K562 (cell line): ENCODE measurements around the gene NXF3. TPM values are rescaled to one million over a fixed set of nuclear protein-coding genes. Genes with fewer than 3 reads are reported as not detected.

Experiments used
- BHLHE40 ChIP-seq: IDR thresholded peaks from 2 replicates; pipeline ENCODE4 v1.6.1; 2011; ENCODE audit warnings: low read length, improper control_type of control experiment
- CHCHD3 ChIP-seq: fragments of 250-450 bp; sonication (Bioruptor Pico); IDR thresholded peaks from 2 replicates; pipeline ENCODE4 v2.1.2; 2022; ENCODE audit warnings: mild to moderate bottlenecking
- CREB5 ChIP-seq: fragments of 250-450 bp; sonication (Bioruptor Pico); IDR thresholded peaks from 2 replicates; pipeline ENCODE4 v1.5.0; 2020; ENCODE audit warnings: mild to moderate bottlenecking
- E2F3 ChIP-seq: fragments of 250-450 bp; sonication (Bioruptor Pico); IDR thresholded peaks from 2 replicates; pipeline ENCODE4 v1.4.0; 2020; ENCODE audit warnings: mild to moderate bottlenecking
- EP400 ChIP-seq: fragments of 450-650 bp; IDR thresholded peaks from 2 replicates; pipeline ENCODE4 v1.6.1; 2017; ENCODE audit warnings: antibody characterized with exemption, mild to moderate bottlenecking, moderate library complexity
- ILK ChIP-seq: fragments of 450-650 bp; IDR thresholded peaks from 2 replicates; pipeline ENCODE4 v1.6.1; 2016; ENCODE audit warnings: missing genetic modification characterization, low read depth, mild to moderate bottlenecking, missing compliant biosample characterization, moderate library complexity, borderline replicate concordance
- KAT7 ChIP-seq: sonication (generic); formaldehyde crosslinking; IDR thresholded peaks from 2 replicates; pipeline ENCODE4 v1.8.0; 2022; ENCODE audit warnings: missing genetic modification reagents, mild to moderate bottlenecking, borderline replicate concordance
- KLF13 ChIP-seq: fragments of 450-650 bp; IDR thresholded peaks from 2 replicates; pipeline ENCODE4 v1.6.1; 2016; ENCODE audit warnings: missing genetic modification characterization, low read depth, mild to moderate bottlenecking, missing compliant biosample characterization, moderate library complexity, borderline replicate concordance
- NCOA2 ChIP-seq, 2 experiments: fragments of 450-650 bp; IDR thresholded peaks; 2 replicates each; pipeline ENCODE4 v1.6.1; 2018; ENCODE audit warnings: mild to moderate bottlenecking in 2 of 2, moderate library complexity in 1 of 2; ENCODE audit not compliant: partially characterized antibody in 2 of 2
- POLR2AphosphoS5 ChIP-seq: IDR thresholded peaks from 2 replicates; pipeline ENCODE4 v1.6.1; 2011; ENCODE audit warnings: mild to moderate bottlenecking, low read depth, low read length, moderate library complexity; ENCODE audit not compliant: control insufficient read depth, insufficient read depth
- SRSF7 ChIP-seq: fragments of 200-400 bp; formaldehyde crosslinking; optimal IDR thresholded peaks from 2 replicates; pipeline ENCODE3; 2017; ENCODE audit warnings: mild to moderate bottlenecking, low read depth, low read length
- STAG1 ChIP-seq: sonication (generic); formaldehyde crosslinking; IDR thresholded peaks from 2 replicates; pipeline ENCODE4 v1.5.0; 2020; ENCODE audit warnings: missing genetic modification reagents, borderline replicate concordance
- ZBTB49 ChIP-seq: sonication (generic); formaldehyde crosslinking; IDR thresholded peaks from 2 replicates; pipeline ENCODE4 v1.8.0; 2022; ENCODE audit warnings: missing genetic modification reagents, mild to moderate bottlenecking, borderline replicate concordance
- ZNF140 ChIP-seq: fragments of 250-450 bp; sonication (Bioruptor Pico); IDR thresholded peaks from 2 replicates; pipeline ENCODE4 v1.8.0; 2021; ENCODE audit warnings: moderate library complexity, mild to moderate bottlenecking, inconsistent platforms
- polyA plus RNA-seq, 8 experiments: library from polyadenylated mRNA; depleted of rRNA in 4 of 8; stranded (reverse) in 5 of 8; unstranded in 3 of 8; fragments of >200 nt; fragmentation: Nextera tagmentation in 2 of 8; fragmentation: Illumina TruSeq in 1 of 8; extraction: Ambion mirVana in 2 of 8; extraction: Trizol in 1 of 8; gene quantifications; 2 replicates each; pipeline versions ENCODE4 v1.2.1 to v1.2.3, GENCODE V29; 2011 to 2014; ENCODE audit warnings: inconsistent platforms in 1 of 8, missing spikeins in 1 of 8
- total RNA-seq, 7 experiments: library from RNA; depleted of rRNA in 6 of 7; stranded (reverse); fragments of >200 nt in 6 of 7; fragmentation: Illumina TruSeq in 2 of 7; extraction: Trizol in 2 of 7; gene quantifications; 2 replicates each; pipeline versions ENCODE4 v1.2.1 to v1.2.3, GENCODE V29; 2011 to 2021; ENCODE audit warnings: low replicate concordance in 1 of 7
- TF ChIP-seq, protein P1 (sequence below): fragments of 250-450 bp; sonication (Bioruptor Pico); IDR thresholded peaks from 2 replicates; pipeline ENCODE4 v1.8.0; 2022; ENCODE audit warnings: moderate library complexity, mild to moderate bottlenecking, inconsistent platforms
- TF ChIP-seq, protein P2 (sequence below): IDR thresholded peaks from 2 replicates; pipeline ENCODE4 v1.6.1; 2014; ENCODE audit warnings: antibody characterized with exemption
- TF ChIP-seq, protein P3 (sequence below): sonication (generic); formaldehyde crosslinking; IDR thresholded peaks from 2 replicates; pipeline ENCODE4 v1.8.0; 2022; ENCODE audit warnings: mild to moderate bottlenecking, missing genetic modification reagents

The NXF3 gene
- total and polyA plus RNA-seq, 9 of the 15 experiments (the other 6 are each of a cell fraction or from before 2014, with no cell fraction given), result 0.18 to 0.40 (median 0.28) TPM; not detected in 2

GRCh38 chrX:103098488-103098887, 5.5 kb upstream of the NXF3 start (continued):
- no peak for TF ChIP-seq BHLHE40
- TF ChIP-seq STAG1, result no peak
- TF ChIP-seq, protein P1, sequence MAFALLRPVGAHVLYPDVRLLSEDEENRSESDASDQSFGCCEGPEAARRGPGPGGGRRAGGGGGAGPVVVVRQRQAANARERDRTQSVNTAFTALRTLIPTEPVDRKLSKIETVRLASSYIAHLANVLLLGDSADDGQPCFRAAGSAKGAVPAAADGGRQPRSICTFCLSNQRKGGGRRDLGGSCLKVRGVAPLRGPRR (CRISPR knock-in tag), result peak; percentile 98
- TF ChIP-seq ZBTB49 (CRISPR knock-in tag), result no peak
- TF ChIP-seq ZNF140 (CRISPR knock-in tag), result peak; percentile 91
- TF ChIP-seq ILK (tag), result peak; percentile 64; the same call in 1 of the 2 replicates
- TF ChIP-seq SRSF7, result no peak
- no peak for TF ChIP-seq KAT7 (CRISPR knock-in tag)
- TF ChIP-seq EP400, result no peak
- TF ChIP-seq NCOA2 (IDR thresholded peaks at IDR 0.05; ENCODE audit: partially characterized antibody in 2 of 2), result no peak
- peak; percentile 87 for TF ChIP-seq CREB5 (CRISPR knock-in tag)
- peak; percentile 66; the same call in 1 of the 2 replicates for TF ChIP-seq POLR2AphosphoS5
- TF ChIP-seq, protein P2, sequence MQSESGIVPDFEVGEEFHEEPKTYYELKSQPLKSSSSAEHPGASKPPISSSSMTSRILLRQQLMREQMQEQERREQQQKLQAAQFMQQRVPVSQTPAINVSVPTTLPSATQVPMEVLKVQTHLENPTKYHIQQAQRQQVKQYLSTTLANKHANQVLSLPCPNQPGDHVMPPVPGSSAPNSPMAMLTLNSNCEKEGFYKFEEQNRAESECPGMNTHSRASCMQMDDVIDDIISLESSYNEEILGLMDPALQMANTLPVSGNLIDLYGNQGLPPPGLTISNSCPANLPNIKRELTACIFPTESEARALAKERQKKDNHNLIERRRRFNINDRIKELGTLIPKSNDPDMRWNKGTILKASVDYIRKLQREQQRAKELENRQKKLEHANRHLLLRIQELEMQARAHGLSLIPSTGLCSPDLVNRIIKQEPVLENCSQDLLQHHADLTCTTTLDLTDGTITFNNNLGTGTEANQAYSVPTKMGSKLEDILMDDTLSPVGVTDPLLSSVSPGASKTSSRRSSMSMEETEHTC, result no peak
- no peak for TF ChIP-seq CHCHD3 (CRISPR knock-in tag)
- TF ChIP-seq, protein P3, sequence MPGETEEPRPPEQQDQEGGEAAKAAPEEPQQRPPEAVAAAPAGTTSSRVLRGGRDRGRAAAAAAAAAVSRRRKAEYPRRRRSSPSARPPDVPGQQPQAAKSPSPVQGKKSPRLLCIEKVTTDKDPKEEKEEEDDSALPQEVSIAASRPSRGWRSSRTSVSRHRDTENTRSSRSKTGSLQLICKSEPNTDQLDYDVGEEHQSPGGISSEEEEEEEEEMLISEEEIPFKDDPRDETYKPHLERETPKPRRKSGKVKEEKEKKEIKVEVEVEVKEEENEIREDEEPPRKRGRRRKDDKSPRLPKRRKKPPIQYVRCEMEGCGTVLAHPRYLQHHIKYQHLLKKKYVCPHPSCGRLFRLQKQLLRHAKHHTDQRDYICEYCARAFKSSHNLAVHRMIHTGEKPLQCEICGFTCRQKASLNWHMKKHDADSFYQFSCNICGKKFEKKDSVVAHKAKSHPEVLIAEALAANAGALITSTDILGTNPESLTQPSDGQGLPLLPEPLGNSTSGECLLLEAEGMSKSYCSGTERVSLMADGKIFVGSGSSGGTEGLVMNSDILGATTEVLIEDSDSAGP (CRISPR knock-in tag), result no peak
- peak; percentile 70; the same call in 1 of the 2 replicates for TF ChIP-seq E2F3 (CRISPR knock-in tag)
- peak; percentile 95 for TF ChIP-seq KLF13 (tag)
